ENCODE results near the gene SCFD2.

- TF ChIP-seq EZH2 (IDR thresholded peaks at IDR 0.05; ENCODE audit: insufficient read depth, poor library complexity, severe bottlenecking) (no peak), EZH2phosphoT487 (IDR thresholded peaks at IDR 0.05; ENCODE audit: insufficient read depth, low read depth) (no peak)
These were observed 57.8 kb downstream of the SCFD2 start for GRCh38 chr4:53307819-53308780.
